Parathyroid adenoma (tissue), 2 donors: ENCODE measurements around the gene THEMIS.

Experiments
- H2AFZ ChIP-seq: fragments of 300-600 bp; sonication (generic); one replicate; pipeline ENCODE4 v1.7.0; 2017; ENCODE audit warnings: antibody characterized with exemption, mild to moderate bottlenecking
- H3K27ac ChIP-seq: fragments of 300-600 bp; sonication (generic); one replicate; pipeline ENCODE4 v1.7.0; 2017
- H3K27me3 ChIP-seq: fragments of 300-600 bp; sonication (generic); one replicate; pipeline ENCODE4 v1.7.0; 2017; ENCODE audit warnings: low read length; ENCODE audit not compliant: control insufficient read depth, insufficient read depth
- H3K36me3 ChIP-seq: fragments of 300-600 bp; sonication (generic); one replicate; pipeline ENCODE4 v1.7.0; 2017; ENCODE audit warnings: low read length; ENCODE audit not compliant: control insufficient read depth, insufficient read depth
- H3K4me1 ChIP-seq: fragments of 300-600 bp; sonication (generic); one replicate; pipeline ENCODE4 v1.7.0; 2017; ENCODE audit warnings: control low read depth
- H3K4me2 ChIP-seq: fragments of 300-600 bp; sonication (generic); one replicate; pipeline ENCODE4 v1.7.0; 2017; ENCODE audit warnings: low read length
- H3K4me3 ChIP-seq: fragments of 300-600 bp; sonication (generic); one replicate; pipeline ENCODE4 v1.7.0; 2017; ENCODE audit warnings: low read depth, low read length
- H3K79me2 ChIP-seq: fragments of 300-600 bp; sonication (generic); one replicate; pipeline ENCODE4 v1.7.0; 2017; ENCODE audit warnings: control low read depth
- H3K9ac ChIP-seq: fragments of 300-600 bp; sonication (generic); one replicate; pipeline ENCODE4 v1.7.0; 2017; ENCODE audit warnings: mild to moderate bottlenecking
- H3K9me3 ChIP-seq: fragments of 300-600 bp; sonication (generic); one replicate; pipeline ENCODE4 v1.7.0; 2017; ENCODE audit warnings: low read length; ENCODE audit not compliant: control insufficient read depth
- TF ChIP-seq, protein P1 (sequence below): fragments of 300-600 bp; sonication (generic); IDR thresholded peaks from one replicate; pipeline ENCODE4 v1.7.0; 2017; ENCODE audit warnings: antibody characterized with exemption, mild to moderate bottlenecking
- donor health status: primary hyperparathyroidism.

THEMIS gene

DNA sequence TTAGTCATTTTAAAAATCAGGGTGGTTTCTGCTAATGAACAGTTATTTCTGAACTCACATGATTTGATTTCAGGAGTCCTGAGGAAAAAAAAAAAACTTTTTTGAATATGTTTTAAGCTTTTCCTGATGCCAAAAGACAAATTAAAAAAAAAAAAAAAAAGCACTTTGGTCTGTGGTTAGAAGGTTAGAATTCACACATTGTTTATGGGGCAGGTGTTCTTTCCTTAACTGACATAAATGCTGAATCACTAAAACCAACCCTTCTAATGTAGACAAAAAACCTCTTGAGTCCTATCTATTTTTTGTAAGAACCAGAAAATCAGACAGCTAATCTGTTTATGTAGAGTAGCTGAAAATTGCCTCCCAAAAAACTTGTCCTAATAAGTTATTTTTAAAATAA is 20.4 kb downstream of the THEMIS start:
- Histone ChIP-seq H3K4me2 (no peak overlapping the region), H3K9me3 (no peaks in the 10 kb centered on the region)

DNA sequence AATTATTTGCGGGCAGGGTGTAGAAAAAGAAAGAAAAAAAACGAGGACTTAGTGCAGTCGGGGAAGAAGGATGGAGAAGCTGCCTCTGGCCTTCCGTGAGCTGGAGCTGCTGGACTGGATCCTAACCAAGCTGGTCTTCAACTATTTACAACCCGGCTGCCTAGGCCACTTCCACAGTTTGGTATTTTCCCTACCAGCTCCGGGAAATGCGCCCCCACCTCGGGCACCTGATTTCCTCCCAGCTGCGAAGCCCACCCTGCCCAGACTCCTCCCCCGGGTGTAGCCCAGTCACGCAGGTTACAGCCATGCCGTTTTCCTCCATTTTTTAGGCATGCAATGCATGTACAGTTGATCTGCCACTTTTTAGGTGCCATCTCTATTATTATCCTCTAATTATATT is 21.2 kb downstream of the THEMIS start:
- TF ChIP-seq, protein P1, sequence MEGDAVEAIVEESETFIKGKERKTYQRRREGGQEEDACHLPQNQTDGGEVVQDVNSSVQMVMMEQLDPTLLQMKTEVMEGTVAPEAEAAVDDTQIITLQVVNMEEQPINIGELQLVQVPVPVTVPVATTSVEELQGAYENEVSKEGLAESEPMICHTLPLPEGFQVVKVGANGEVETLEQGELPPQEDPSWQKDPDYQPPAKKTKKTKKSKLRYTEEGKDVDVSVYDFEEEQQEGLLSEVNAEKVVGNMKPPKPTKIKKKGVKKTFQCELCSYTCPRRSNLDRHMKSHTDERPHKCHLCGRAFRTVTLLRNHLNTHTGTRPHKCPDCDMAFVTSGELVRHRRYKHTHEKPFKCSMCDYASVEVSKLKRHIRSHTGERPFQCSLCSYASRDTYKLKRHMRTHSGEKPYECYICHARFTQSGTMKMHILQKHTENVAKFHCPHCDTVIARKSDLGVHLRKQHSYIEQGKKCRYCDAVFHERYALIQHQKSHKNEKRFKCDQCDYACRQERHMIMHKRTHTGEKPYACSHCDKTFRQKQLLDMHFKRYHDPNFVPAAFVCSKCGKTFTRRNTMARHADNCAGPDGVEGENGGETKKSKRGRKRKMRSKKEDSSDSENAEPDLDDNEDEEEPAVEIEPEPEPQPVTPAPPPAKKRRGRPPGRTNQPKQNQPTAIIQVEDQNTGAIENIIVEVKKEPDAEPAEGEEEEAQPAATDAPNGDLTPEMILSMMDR = no peak
- Histone ChIP-seq H3K79me2 (no peaks in the 10 kb centered on the region), H3K9me3 (no peaks in the 10 kb centered on the region), H2AFZ (no peak overlapping the region), H3K4me2 (no peak overlapping the region), H3K27me3 (no peaks in the 10 kb centered on the region), H3K4me1 (no peaks in the 10 kb centered on the region), H3K36me3 (no peaks in the 10 kb centered on the region), H3K27ac (no peak overlapping the region), H3K4me3 (no peak overlapping the region), H3K9ac (no peak overlapping the region)

More for the DNA sequence above, 20.4 kb downstream of the THEMIS start:
- Histone ChIP-seq H3K9ac (no peak overlapping the region), H3K79me2 (no peaks in the 10 kb centered on the region), H3K4me1 (no peaks in the 10 kb centered on the region), H3K27ac (no peak overlapping the region), H3K36me3 (no peaks in the 10 kb centered on the region), H3K4me3 (no peak overlapping the region), H3K27me3 (no peaks in the 10 kb centered on the region), H2AFZ (no peak overlapping the region)
- TF ChIP-seq, protein P1 = no peak

DNA sequence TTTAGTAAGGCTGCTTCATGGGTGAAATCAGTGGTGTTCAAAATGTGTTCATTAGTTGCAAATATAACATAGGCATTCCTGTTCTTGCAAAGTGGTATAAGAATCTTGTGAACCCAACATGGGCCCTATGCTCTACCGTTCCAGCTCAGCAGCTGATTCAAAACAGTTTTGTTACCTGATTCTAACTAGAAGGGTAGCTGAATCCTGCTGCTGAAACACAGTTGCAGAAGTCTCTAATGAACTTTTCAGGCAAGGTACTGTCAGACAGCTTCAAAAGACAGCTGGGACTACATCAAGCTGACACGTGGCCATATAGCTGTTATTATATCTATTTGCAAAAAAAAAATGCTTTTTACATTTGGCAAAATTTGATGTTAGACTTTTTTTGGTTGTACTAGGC is 22.7 kb downstream of the THEMIS start:
- H3K9ac ChIP-seq = no peak overlapping the region
- no peaks in the 10 kb centered on the region for H3K36me3 ChIP-seq
- H3K27me3 ChIP-seq = no peaks in the 10 kb centered on the region
- no peak overlapping the region for H3K4me3 ChIP-seq
- H3K79me2 ChIP-seq = no peaks in the 10 kb centered on the region
- TF ChIP-seq, protein P1 = no peak
- no peaks in the 10 kb centered on the region for H3K9me3 ChIP-seq
- no peak overlapping the region for H3K4me2 ChIP-seq
- H2AFZ ChIP-seq = no peak overlapping the region
- no peaks in the 10 kb centered on the region for H3K4me1 ChIP-seq
- no peak overlapping the region for H3K27ac ChIP-seq

DNA sequence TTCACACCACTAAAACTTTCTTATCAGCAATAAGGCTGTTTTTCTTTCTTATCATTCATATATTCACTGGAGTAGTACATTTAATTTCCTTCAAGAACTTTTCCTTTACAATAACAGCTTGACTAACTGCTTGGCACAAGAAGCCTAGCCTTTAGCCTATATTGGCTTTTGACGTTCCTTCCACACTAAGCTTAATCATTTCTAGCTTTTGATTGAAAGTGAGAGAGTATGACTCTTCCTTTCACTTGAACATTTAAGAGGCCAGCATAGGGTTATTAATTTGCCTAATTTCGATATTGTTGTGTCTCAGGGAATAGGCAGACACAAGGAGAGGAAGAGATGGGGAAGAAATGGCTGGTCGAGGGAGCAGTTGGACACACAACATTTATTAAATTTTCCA is 23.6 kb downstream of the THEMIS start:
- no peaks in the 10 kb centered on the region for H3K4me1 ChIP-seq
- TF ChIP-seq, protein P1 = no peak
- no peak overlapping the region for H3K4me3 ChIP-seq

DNA sequence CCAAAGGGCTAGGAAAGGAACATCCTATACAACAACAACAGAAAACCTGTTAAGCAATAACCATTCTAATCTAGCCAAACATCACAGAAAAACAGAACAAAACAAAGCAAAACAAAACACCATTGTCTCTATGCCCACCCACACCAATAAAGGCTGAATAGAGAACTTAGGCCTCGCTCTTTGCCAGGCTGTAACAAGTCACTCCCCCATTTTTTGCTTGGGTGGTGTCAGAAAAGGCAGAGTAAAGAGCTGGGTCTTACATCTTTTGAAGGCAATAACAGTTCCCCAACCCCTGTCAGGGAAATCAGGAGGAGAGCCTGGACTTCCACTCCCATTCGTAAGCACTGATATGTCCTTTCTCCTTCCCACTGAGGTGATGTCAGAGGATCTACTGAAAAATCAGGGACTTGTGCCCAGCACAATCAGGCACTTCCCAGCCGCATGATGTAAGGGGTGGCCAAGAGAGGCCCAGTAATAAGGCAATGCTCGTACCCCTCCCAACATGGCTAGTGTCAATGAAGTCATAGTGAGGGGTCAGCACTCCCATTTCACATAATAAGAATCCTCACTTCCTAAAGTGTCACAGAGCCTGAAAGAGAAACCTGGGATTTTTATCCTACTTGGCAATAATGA is 31.0 kb downstream of the THEMIS start:
- Histone ChIP-seq H3K27me3 (no peaks in the 10 kb centered on the region), H3K4me3 (no peak overlapping the region), H3K4me1 (no peaks in the 10 kb centered on the region), H2AFZ (no peak overlapping the region), H3K4me2 (no peak overlapping the region), H3K9me3 (no peaks in the 10 kb centered on the region), H3K36me3 (no peaks in the 10 kb centered on the region), H3K9ac (no peak overlapping the region), H3K27ac (no peak overlapping the region), H3K79me2 (no peaks in the 10 kb centered on the region)
- TF ChIP-seq, protein P1 = no peak

More for the DNA sequence above, 23.6 kb downstream of the THEMIS start:
- Histone ChIP-seq H3K9ac (no peak overlapping the region), H3K9me3 (no peaks in the 10 kb centered on the region), H3K27ac (no peak overlapping the region), H3K4me2 (no peak overlapping the region), H3K36me3 (no peaks in the 10 kb centered on the region), H3K79me2 (no peaks in the 10 kb centered on the region), H2AFZ (no peak overlapping the region), H3K27me3 (no peaks in the 10 kb centered on the region)
